ENCODE results near the gene DHX32.
"Not testable (repeated sequence)": the region's sequence is repeated elsewhere in the genome, so short reads cannot be mapped to it uniquely, and the experiment has no call there.

DHX32 gene, protein sequence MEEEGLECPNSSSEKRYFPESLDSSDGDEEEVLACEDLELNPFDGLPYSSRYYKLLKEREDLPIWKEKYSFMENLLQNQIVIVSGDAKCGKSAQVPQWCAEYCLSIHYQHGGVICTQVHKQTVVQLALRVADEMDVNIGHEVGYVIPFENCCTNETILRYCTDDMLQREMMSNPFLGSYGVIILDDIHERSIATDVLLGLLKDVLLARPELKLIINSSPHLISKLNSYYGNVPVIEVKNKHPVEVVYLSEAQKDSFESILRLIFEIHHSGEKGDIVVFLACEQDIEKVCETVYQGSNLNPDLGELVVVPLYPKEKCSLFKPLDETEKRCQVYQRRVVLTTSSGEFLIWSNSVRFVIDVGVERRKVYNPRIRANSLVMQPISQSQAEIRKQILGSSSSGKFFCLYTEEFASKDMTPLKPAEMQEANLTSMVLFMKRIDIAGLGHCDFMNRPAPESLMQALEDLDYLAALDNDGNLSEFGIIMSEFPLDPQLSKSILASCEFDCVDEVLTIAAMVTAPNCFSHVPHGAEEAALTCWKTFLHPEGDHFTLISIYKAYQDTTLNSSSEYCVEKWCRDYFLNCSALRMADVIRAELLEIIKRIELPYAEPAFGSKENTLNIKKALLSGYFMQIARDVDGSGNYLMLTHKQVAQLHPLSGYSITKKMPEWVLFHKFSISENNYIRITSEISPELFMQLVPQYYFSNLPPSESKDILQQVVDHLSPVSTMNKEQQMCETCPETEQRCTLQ

DNA sequence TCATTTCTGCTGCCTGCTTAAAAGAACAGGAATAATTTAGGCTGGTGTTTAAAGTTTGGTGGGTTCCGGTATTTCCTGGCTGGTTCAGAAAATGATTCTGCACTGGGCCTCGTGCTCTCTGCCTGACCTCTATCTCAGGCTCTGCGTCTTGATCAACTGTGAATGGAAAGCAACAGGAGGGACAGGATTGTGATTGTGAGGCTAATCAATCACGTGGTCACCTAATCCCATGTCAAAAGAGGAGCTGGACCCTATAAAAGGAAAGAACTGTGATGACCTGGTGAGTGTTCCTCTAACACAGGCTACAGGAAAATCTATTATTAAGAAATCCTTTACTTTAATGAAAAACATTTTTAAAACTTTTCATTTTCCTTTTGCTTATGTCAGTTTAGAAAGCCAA lies at the start of gene DHX32:
DHX32 (minus strand) TSS at position 101 of the 400 bp plus-strand sequence. CDS start 468 bp downstream, outside the sequence.
- no peak for DNase-seq

DNA sequence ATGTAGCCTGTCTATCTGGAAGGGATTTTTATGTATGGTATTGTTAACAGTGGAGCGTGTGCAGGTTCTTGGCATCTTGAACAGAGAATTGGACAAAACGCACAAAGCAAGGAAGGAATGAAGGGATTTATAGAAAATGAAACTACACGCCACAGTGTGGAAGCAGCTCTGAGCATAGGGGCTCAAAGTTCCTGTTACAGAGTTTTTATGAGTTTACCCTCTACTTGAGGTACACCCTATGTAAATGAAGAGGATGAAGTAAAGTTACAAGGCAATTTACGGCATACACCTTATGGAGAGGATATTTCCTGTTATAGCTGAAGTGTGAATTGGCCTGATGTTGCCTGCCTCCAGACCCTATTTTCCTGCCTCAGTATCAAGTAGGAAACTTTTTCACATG lies 48.5 kb upstream of the DHX32 start:
- no peak for DNase-seq

DNA sequence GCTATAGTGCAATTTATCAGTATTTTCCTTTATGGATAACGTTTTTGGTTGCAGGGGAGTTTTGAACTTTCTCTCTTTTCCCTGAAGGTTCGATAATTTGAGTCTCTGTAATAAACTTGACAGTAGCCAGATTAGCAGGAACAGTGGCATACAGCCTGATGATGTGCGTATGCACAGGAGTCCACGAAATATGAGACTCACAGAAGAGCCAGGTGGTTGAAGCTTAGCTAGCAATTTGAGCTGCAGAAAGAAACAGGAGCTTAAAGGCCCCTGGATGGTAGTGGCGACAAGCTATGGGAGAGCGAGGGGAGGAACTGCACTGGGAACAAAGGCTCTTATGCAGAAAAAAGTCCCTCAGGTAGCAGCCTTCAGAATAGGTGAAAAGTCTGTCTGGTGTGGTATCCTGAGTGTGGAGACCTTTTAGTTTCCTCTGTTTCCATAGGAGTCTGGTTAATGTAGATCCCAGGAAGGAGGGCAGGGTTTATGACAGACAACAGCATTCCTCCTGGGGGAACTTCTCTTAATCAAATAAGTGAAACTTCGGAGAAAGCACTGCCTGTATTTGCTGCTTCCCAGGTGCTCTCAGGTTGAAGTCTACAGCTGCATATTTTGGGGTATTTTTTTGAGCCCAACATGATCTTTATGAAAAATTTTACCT lies 48.0 kb upstream of the DHX32 start:
- no peak for DNase-seq

DNA sequence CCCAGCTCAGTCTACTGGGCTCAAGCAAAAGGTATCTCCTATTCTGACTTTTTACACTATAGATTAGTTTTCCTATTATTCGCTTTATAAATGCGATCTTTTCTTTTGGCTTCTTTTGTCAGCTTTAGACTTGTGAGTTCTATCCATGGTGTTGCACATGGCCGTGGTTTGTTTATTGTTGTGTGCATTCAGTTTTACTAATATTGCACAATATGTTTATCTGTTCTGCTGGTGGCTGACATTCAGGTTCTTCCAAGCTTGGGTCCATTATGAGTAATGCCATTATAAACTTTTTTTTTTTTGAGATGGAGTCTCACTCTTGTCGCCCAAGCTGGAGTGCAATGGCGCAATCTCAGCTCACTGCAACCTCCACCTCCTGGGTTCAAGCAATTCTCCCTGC lies 46.2 kb upstream of the DHX32 start:
- DNase-seq, result not testable (repeated sequence)

DNA sequence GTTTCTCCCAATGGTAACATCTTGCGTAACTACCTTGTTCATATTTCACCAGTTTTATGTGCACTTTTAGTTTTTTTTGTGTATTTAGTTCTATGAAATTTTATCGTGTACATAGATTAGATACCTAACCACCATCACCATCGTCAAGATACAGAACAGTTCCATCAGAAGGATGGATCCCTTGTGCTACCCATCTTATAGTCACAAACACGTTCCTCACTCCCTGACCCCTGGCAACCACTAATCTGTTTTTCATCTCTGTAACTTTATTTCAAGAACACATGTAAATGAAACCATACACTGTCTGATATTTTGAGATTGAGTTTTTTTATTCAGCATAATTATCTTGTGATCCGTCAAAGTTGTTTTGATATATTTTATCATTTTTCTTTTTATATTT lies 45.2 kb upstream of the DHX32 start:
- DNase-seq, result no peak

DNA sequence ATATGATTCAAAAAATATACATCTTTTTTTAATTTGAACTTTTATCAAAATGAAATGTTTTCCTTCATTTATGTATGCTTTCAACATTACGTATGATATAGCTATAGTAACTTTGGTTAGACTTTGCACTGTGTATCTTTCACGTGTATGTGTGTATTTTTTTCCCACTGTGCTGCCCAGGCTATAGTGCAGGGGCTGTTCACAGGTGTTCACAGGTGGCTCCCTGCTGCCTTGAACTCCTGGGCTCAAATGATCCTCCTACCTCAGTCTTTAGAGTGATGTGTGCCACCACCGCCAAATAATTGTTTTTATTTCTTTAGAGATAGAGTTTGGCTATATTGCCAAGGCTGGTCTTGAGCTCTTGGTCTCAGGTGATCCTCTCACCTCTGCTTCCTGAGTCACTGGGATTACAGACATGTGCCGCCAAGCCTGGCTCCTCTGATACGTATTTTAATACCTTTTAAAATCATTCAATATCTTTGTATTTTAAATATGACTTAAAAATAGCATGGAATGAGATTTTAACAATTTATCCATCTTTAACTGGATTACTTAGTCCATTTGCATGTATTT lies 44.3 kb upstream of the DHX32 start:
- no peak for DNase-seq

DNA sequence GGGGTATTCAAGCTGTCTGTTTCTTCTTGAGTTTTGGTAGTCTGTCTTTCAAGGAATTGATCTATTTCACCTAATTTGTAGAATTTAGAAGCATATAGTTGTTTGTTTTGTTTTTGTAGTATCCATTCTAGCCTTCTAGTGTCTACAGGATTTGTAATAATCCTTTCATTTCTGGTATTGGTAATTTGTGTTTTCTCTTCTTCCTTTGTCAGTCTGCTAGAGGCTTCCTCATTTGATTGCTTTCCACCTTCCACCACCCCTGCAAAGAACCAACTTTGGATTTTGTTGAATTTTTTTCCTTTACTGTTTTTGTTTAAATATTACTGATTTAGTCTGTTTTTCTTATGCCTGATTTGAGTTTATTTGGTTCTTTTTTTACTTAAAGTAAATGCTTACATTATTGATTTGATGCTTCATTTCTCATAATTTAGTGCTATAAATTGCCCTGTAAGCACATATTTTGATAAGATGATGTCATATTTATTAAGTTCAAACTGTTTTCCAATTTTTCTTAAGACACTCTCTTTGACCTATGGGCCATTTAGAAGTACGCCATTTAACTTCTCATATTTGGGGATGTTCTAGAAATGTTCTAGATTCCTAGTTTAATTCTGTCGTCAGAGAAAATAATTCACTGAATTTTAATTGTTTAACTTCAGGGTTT lies 40.7 kb upstream of the DHX32 start:
- not testable (repeated sequence) for DNase-seq

DNA sequence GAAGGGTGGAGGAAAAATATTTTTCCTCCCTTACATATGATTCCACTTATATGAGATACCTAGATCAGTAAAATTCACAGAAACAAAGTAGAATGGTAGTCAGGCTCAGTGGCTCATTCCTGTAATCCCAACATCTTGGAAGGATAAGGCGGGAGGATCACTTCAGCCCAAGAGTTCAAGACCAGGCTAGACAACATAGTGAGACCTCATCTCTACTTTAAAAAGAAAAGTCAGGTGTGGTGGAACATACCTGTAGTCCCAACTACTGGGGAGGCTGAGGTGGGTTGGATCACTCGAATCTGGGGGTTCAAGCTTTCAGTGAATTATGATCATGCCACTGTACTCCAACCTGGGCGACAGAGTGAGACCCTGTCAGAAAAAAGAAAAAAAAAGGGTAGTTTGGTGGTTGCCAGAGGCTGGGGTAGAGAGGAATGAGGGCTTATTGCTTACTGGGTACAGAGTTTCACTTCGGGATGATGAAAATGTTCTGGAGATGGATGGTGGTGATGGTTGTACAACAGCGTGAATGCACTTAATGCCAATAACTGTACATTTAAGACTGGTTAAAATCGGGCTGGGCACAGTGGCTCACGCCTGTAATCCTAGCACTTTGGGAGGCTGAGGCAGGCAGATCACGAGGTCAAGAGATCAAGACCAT lies 36.7 kb upstream of the DHX32 start:
- not testable (repeated sequence) for DNase-seq

DNA sequence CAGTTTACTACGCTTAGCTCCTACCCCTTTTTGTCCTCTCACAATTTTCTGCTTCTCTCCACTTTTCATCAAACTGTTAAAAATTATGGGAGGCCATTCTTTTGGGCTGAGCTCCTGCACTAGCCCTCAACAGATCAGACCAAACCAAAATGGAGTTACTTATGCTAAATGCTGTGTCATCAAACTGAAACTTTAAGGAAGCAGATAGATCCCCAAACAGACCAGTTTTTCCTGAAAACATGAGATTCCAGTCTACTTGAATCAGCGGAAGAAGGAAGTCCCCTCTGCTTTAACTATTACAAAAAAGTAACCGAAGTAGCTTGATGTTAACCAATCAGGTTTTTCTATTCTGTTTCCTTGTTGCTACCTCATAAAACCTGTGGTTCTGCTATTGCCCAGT lies 35.9 kb upstream of the DHX32 start:
- no peak for DNase-seq

DNA sequence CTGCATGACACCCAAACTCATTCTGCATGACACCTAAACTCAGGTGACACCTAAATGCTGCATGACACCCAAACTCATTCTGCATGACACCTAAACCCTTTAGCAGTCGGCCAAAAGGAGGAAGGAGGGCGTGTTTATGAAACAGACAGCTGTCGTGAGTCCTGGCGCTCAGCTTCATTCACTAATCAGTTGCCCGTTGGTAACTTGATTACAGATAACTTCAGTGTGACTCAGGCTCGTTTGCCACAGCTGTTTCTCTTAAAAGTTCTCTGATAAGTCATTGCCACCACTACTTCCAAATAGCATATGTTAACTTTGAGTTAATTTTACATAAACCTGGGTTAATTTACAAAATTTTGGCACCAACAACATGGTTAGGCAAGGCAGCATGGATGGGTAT lies 32.2 kb upstream of the DHX32 start:
- DNase-seq, result not testable (repeated sequence)

DNA sequence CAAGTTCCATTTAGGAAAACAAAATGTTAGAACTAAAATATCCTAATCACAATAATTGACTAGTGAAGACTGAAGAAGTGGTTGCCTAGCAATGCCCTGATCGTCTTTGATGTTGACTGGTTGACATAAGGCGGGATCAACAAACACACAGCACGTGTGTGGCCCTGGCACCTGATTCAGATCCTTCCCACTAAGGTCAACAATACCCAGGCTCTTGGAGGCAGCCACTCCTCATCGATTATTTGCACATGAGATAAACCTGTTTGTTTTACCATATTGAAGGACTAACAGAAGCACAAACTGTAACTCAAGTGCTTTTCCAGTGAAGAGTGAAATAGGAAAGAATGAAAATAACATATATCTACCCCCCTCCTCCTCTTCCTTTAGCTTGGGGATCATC lies 30.9 kb upstream of the DHX32 start:
- no peak for DNase-seq

DNA sequence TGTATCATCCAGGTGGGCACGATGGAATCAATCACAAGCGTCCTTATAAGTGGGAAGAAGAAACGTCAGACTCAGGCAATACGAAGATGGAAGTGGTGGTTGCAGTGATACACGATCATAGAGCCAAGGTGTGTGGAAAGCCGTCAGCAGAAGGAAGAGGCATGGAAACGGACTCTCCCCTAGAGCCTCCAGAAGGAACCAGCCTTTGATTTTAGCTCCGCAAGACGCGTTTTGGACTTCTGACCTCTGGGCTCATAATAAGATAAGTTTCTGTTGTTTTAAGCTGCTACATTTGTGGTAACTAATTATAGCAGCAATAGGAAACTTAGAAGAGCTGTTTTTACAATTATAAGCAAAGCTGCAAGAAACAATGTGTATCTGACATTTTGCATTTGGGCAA lies 30.1 kb upstream of the DHX32 start:
- no peak for DNase-seq

DNA sequence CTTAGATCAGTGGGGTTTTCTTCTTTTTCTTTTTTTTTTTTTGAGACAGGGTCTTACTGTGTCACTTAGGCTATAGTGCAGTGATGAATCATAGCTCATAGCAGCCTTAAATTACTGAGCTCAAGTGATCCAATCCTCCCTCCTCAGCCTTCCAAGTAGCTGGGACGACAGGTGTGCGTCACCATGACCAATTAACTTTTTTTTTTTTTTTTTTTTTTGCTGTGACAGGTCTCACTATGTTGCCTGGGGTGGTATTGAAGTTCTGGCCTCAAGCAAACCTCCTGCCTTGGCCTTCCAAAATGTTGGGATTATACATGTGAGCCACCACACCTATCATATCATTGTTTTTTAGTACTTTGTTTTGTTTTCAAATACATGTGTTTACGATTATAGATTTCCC lies 28.4 kb upstream of the DHX32 start:
- not testable (repeated sequence) for DNase-seq

DNA sequence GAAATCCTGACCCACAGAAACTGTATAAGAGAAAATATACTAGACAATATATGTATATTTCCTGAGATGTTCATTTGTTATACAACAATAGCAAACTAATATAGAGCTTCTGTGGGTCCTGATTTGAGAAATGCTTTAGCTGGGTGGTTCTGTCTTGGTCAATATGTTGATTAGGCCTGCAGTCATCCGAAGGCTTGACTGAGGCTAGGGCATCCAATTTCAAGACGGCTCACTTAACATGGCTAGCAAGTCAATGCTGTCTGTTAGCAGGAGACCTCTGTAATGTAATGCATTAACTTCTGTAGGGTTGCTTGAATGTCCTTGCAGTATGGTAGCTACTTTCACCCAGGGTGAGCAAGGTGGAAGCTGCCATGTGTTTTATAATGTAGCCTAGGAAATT lies 27.7 kb upstream of the DHX32 start:
- DNase-seq, result not testable (repeated sequence)

DNA sequence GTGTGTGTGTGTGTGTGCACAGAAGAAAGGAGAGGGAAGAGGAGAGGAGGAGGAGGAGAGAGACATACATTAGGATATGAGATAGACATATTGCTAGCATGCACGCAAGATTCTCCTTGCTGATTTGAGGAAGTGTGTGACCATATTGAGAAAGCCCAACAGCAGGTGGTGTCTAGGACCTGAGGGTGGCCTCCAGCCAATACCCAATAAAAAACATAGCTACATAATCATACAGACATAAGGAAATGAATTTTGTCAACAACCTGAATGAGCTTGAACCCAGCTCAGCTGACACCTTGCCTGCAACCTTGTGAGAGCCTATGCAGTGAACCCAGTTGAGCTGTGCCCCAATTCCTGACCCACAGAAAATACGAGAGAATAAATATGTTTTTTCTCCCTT lies 26.5 kb upstream of the DHX32 start:
- DNase-seq, result not testable (repeated sequence)

DNA sequence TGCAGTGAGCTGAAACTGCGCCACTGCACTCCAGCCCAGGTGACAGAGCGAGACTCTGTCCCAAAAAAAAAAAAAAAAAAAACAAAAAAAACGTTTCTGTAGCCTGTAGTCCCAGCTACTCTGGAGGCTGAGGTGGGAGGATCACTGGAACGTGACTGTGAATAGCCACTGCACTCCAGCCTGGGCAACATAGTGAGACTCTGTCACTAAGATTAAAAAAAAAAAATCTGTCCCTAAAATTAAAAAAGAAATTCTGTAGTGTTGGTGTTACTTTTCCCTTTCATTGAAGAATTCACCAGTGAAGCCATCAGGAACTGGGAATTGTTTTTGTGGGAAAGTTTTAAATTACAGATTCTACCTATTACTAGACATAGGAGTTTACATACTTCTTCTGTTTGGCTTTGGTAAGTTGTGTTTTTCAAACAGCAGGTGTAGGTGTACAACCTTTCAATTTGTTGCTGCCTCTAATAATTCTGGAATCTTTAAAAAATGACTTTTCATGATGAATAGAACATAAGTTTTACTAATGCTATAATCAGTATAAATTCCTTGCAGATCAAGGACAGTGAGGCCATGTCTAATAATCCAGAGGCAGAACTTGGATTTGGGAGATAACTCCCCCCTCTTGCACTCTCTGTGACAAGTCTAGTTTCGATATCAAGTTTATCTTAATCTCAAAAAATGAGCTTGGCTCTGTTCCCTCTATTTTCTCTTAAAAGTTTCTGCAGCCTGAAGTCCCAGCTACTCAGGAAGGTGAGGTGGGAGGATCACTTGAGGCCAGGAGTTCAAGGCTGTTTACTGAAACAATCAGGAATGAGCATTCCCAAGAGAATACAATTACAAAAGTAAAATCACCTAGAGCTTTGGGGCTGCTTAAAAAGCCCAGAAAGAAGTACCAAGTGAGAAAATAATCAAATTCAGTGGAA lies 24.2 kb upstream of the DHX32 start:
- DNase-seq, result not testable (repeated sequence)

DNA sequence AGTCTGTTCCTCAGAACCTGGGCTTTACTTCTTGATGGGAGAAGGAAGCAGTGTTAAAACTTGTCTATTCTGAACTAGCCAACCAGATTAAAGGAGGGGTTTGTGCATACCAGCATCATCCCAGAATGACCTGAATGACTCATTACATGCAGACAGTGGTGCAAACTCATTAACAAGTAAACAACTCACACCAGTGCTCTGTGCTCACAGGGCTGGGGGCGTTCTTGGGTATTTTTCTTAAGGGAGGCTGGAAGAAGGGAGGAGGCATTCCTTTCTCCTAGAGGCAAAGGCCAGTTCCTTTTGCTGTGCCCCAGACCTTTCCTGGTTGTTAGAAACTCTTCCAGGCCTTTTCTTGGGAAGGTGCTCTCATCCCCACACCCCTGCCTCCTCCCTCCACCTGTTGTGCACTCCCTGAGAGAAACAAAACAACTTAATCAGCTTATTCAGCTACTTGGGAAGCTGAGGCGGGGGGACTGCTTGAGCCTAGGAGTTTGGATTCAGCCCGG lies 22.1 kb upstream of the DHX32 start:
- DNase-seq, result not testable (repeated sequence)

DNA sequence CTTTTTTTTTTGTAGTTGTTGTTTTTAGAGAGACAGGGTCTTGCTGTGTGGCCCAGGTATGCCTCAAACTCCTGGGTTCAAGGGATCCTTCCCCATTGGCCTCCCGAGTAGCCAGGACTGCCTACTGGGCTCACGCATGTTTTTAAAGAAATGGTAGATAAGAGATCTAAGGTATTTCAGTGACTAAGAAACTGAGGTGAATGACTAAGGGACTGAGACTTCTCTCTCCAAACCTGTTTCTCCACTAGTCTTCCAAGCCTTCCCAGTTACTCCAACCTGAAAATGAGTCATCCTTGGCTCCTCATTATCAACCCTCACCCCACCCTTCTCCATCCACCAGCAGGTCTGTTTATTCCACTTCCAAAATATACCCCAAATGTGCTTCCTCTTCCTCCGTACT lies 19.9 kb upstream of the DHX32 start:
- not testable (repeated sequence) for DNase-seq

DNA sequence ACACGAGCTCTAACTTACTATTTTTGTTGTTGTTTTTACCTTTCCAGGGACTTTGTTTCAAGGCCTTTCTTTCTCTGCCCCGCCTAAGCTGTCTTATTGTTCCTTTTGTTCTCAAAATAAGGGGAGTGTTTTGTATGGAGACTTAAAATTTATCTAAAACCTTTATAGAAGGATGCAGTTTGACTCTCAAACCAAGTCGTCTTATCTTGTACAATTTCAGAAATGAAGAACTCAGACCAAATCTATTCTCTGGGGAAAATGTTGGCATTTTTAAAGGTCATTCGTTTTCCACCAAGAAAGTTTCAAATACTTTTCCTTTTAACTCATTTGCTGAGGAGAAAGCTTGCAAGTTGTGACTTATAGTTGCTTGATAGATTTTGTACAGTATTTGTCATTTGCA lies 16.2 kb upstream of the DHX32 start:
- DNase-seq, result not testable (repeated sequence)

DNA sequence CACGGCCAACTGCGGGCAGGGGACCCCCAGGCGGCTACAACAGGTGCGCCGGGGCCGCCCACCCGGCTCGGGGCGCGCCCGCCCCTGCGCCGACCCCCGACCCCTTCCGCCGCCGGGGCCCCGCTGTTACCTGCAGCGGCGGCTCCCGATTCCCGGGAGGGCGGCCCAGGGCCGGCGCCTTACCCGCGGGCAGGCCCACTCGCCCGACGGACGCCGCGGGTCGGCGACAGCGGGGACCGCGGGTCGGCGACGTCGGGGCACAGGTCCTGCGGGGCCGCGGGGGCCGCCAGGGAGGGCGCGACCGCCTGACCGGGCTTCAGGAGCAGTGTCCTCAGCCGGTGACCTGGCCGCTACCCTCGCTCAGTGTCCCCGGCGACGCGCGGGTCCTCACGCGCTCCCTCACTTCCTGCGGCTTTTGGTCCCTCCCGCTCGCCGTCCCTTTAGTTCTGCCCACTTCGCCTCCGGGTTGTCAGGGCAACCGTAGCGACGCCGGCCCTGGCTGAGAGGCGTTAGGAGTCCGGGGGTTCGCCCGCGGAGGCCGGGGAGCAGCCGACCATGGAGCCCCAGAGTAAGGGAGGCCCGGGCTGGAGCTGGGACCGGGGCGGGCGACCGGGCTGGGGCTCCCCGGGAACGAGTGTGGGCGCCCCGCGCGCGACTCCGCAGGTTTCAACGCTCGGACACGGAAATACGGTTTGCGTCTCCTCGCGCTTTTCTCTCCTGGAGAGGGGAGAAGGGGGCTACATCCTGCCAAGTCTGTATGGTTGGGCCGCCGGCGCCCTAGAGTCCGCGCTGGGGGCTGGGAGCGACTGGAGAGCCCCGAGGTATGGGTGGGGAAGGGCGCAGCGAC lies 15.2 kb upstream of the DHX32 start, which contains the start of gene FANK1:
FANK1 (plus strand) TSS at position 477 of the 847 bp plus-strand sequence; CDS start at position 556, 79 bp downstream.
- peak; percentile 86 to 89 for DNase-seq
